22Rv1 (cell line): ENCODE data around the gene TRIP12.
"Not testable (repeated sequence)": the region's sequence is repeated elsewhere in the genome, so short reads cannot be mapped to it uniquely, and the experiment has no call there.

ENCODE experiments used
- H3K27ac ChIP-seq: fragments of 450-650 bp; 2 replicates; pipeline ENCODE4 v1.5.1; 2017
- CTCF ChIP-seq: fragments of 450-650 bp; IDR thresholded peaks from 2 replicates; pipeline ENCODE4 v1.5.1; 2017; ENCODE audit warnings: mild to moderate bottlenecking
- ZFX ChIP-seq: fragments of 450-650 bp; IDR thresholded peaks from 2 replicates; pipeline ENCODE4 v1.6.1; 2017; ENCODE audit warnings: antibody characterized with exemption, borderline replicate concordance

The TRIP12 gene

GRCh38 chr2:229765721-229766120 lies 156.1 kb downstream of the TRIP12 start:
- TF ChIP-seq ZFX = no peak
- no peak for TF ChIP-seq CTCF
- no peak overlapping the region for H3K27ac ChIP-seq

- H3K27ac ChIP-seq = no peak overlapping the region
- no peak for TF ChIP-seq ZFX
- TF ChIP-seq CTCF = no peak
Observed at GRCh38 chr2:229761663-229762062, 160.1 kb downstream of the TRIP12 start.

GRCh38 chr2:229757462-229757861 lies 164.3 kb downstream of the TRIP12 start:
- H3K27ac ChIP-seq = not testable (repeated sequence)

GRCh38 chr2:229752970-229753729 lies 168.7 kb downstream of the TRIP12 start:
- H3K27ac ChIP-seq = no peak overlapping the region
- TF ChIP-seq ZFX (no peak), CTCF (no peak)

GRCh38 chr2:229749779-229750178 lies 172.0 kb downstream of the TRIP12 start:
- H3K27ac ChIP-seq = no peak overlapping the region
- no peak for TF ChIP-seq CTCF
- no peak for TF ChIP-seq ZFX

- no peak for TF ChIP-seq ZFX
- TF ChIP-seq CTCF = no peak
- no peak overlapping the region for H3K27ac ChIP-seq
Observed at GRCh38 chr2:229748950-229749349, 172.9 kb downstream of the TRIP12 start.

- H3K27ac ChIP-seq = not testable (repeated sequence)
Observed at GRCh38 chr2:229742691-229743090, 179.1 kb downstream of the TRIP12 start.

GRCh38 chr2:229740279-229740678 lies 181.5 kb downstream of the TRIP12 start:
- H3K27ac ChIP-seq = no peak overlapping the region
- TF ChIP-seq CTCF = no peak
- TF ChIP-seq ZFX = no peak
